Fibroblast of mammary gland (primary cell): Measurements from ENCODE around the gene TPRG1L.

ENCODE experiments used
- DNase-seq: peaks from one replicate; pipeline ENCODE4 v3.0.0-alpha.2; 2010; ENCODE audit warnings: low read depth
- H3K4me3 ChIP-seq: 2 replicates; pipeline ENCODE4 v1.5.1; 2011; ENCODE audit warnings: low read depth, mild to moderate bottlenecking, low read length, moderate library complexity; ENCODE audit not compliant: control insufficient read depth
- CTCF ChIP-seq: conservative IDR thresholded peaks from 2 replicates; pipeline ENCODE4 v1.5.1; 2011; ENCODE audit warnings: low read depth, low read length, inconsistent platforms; ENCODE audit not compliant: control insufficient read depth, insufficient read depth

The TPRG1L gene

GRCh38 chr1:3645247-3645646 is 20.4 kb downstream of the TPRG1L start:
- DNase-seq, result no peak
- TF ChIP-seq CTCF, result no peak
- no peak overlapping the region for H3K4me3 ChIP-seq

- H3K4me3 ChIP-seq, result no peak overlapping the region
- no peak for TF ChIP-seq CTCF
- no peak for DNase-seq
These were observed 21.0 kb downstream of the TPRG1L start for GRCh38 chr1:3645666-3646355.

GRCh38 chr1:3646596-3646995 is 21.8 kb downstream of the TPRG1L start:
- no peak for DNase-seq
- H3K4me3 ChIP-seq, result no peak overlapping the region
- TF ChIP-seq CTCF, result no peak

DNA sequence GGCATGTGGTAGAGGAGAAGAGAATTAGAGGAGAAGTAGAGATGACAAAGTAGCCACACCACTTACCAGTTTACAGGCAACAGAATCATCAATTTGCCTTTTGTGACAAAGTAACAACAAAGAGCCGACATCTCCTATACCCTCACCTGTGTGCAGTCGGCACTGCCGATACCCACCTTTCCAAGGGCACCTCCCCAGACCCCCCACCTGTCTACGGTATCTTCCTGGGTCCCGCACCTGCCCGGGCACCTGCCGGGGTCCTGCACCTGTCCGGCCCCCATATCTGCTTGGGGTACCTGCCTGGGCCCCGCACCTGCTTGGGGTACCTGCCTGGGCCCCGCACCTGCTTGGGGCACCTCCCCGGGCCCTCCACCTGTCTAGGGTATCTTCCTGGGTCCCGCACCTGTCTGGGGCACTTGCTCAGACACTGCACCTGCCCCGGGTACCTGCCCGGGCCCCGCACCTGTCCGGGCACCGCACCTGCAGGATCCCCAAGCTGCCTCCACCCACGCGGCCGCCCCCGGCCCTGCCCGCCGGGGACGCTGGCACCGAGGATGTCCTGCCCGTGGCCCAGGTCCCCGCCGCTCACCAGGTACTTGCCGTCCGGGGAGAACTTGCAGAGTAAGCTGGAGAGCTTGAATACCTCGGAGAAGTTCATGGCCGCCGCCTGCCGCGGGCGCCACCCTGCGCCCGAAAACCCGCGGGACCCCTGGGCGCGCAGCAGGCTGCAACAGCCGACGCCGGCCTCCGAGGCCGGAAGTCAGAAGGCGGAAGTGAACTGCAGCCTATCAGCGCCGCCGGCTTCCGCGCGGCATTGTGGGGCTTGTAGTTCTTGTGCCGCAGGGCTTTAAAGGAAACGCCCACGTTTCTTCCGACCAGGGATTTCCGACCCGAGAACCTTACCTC is 24.8 kb downstream of the TPRG1L start, which contains the start of gene WRAP73:
Gene WRAP73, minus strand, starts transcription at position 762 of the 906 bp plus-strand sequence. Its CDS starts 104 bp downstream, at position 658.
- no peak for TF ChIP-seq CTCF
- peak within 1 kb of the TSS; percentile 67 for H3K4me3 ChIP-seq
- DNase-seq, result peak; percentile 87

DNA sequence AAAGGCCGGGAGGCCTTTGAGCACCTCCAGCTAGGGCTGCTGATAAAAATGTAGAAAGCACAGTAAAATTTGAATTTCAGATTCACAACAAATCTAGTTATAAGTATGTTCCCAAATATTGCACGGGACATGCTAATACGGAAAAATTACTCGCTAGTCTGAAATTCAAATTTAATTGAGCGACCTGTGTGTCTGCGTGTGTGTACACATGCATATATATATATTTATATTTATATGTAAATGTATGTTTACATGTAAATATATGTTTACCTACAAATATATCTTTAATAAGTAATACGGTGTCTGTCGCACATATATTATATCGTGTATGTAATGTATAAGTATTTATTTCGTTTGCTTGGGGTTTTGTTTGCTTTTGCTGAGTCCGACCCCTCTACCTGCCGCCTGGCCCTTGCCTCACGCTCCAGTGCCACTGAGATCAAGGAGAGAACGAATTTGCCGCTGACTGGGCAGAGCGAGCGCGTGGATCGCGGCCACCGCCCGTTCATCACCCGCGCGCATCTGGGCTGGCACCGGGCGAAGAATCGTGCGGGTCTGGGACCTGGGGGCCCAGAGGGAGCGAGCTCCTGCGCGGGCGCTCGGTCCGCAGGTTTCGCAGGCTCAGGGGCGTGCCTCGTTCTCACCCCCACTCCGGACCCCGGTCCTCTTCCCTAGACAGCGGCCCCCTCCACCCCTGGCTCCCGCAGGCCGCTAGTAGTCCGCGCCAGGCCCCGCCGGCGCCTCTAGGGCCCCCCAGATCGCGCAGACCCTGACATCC is 25.6 kb downstream of the TPRG1L start:
- TF ChIP-seq CTCF, result no peak
- DNase-seq, result no peak

More for the DNA sequence above, 25.6 kb downstream of the TPRG1L start:
- peak overlapping the region; percentile 67 for H3K4me3 ChIP-seq
